Stimulated activated CD8-positive, alpha-beta memory T cell treated with anti-CD3 and anti-CD28 coated beads, Interleukin-7, amount 100 ng/mL, for 1 hour (primary cell): ENCODE data around the gene CPAMD8.

Experiments used
- DNase-seq, 2 donors: peaks; one replicate each; pipeline ENCODE4 v3.0.0-alpha.2; 2020; ENCODE audit warnings: low read depth in 2 of 2

Gene CPAMD8

DNA sequence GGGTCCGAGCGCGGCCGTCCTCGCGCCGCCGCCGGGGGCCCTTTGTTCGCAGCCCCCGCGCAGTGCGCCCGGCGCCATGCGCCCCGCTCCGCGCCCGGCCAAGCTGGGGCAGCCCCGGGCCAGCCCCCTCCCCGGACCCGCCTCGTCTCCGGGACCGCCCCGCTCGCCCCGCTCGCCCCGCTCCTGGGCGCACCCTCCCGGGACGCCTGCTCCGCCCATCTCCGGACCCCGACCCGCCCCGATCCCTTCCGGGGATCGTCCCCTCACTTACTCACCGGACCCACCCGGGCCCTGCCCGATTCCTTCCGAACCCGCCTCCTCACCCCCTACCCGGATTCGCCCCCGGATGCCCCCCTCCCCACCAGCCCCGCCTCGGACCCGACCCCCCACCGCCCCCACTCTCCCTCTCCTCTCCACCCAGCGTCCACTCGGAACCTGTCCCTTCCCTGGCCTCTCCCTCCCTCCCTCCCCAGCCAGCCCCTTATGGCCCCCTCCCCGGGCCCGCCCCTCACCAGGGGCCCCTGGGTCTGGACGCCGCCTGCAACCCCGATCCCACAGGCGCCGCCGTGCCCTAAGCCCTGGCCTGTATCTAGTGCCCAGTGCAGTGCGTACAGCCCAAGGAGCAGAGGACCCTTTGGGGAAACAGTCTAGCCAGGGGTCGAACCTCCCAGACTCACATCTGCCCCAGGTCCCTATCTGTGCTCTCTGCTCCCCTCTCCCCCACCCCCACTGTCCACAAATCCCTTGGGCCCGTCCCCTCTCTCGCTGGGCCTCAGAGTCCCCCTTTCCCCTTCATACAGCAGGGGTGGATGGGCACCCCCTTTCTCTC is at the start of gene CPAMD8:
Gene CPAMD8, minus strand, starts transcription at position 105 of the 829 bp plus-strand sequence. CDS start 168 bp downstream, outside the sequence.
- no peak for DNase-seq

- peak; percentile 30 to 32 for DNase-seq
Measured at GRCh38 chr19:17075864-17076542, 49.4 kb upstream of the CPAMD8 start.

DNA sequence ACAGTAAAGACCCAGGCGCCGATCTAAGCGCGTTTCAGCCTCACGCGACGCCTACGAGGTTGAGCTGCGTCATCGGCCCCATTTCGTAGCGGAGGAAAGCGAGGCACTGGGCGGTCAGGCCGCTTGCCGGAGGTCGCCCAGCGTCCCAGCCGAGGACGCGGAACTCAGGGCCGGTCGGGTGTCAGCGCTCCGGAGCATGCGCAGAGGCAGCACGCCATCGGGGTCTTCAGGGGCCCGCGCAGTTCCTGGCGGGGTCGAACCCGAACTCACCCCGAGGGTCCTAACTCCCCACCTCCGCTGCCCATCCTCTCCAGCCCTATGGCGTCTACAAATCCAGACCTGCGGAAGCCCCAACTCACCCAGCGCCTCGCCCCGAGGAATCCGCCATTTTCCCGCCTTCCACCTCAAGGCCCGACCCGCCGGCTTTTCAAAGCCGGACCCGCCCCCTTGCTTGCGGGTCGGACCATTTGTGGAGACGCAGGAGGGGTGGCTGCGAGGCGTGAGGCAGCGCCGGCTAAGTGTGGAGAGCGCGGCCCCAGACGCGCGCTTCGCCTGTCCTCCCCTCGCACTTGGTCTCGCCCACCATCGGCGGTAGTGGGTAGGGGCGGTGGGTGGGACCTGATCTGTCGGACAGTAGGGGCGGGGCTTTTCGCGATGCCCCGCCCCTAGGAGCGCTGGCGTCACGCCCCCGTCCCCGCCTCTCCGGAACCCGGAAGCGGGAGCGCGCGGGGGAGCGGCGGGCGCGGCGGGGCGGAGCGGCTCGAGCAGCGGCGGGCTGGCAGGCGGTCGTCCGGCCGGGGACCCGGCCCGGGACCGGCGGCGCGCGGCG is 48.6 kb upstream of the CPAMD8 start, which contains the start of the genes HAUS8 and MYO9B:
Gene HAUS8, minus strand, starts transcription at position 418 of the 829 bp plus-strand sequence. Its CDS starts 30 bp downstream, at position 388.
Gene MYO9B, plus strand, starts transcription at position 743 of the 829 bp plus-strand sequence. CDS start 25,941 bp downstream, outside the sequence.
- DNase-seq, result peak; percentile 98 to 99

- DNase-seq, result no peak
Measured at GRCh38 chr19:17074634-17075034, 48.0 kb upstream of the CPAMD8 start.

DNA sequence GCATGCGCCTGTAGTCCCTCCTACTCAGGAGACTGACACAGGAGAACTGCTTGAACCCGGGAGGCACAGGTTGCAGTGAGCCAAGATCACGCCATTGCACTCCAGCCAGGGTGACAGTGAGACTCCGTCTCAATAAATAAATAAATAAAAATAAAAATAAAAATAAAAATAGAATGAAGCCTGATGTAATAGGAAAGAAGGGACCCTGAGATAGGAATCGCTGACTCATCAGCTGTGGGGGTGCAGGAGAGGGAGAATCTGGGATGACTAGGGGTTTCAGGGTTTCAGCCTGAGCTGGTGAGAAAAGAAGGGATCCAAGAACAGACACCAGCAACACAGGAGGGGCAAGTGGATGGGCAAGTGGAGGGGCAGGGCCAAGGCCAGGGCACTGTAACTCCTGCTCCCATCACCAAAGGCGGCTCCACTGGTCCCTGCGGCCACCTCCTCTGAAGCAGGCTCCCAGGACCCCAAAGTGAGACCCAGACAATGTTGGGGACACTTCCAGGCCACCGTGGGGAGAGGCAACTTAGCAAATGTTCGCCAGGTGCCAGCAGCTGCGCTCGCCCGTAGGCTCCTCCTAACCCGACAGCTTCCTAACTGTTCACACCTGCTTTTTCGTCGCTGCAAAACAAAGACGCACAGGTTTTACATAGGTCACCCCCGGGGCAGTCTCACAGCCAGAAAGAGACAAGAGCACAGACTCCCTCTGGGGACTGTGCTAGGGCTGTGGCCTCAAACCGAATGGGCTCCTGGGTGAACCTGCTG is 47.4 kb upstream of the CPAMD8 start:
- no peak for DNase-seq

- no peak for DNase-seq
Measured at GRCh38 chr19:17070912-17071311, 44.3 kb upstream of the CPAMD8 start.

DNA sequence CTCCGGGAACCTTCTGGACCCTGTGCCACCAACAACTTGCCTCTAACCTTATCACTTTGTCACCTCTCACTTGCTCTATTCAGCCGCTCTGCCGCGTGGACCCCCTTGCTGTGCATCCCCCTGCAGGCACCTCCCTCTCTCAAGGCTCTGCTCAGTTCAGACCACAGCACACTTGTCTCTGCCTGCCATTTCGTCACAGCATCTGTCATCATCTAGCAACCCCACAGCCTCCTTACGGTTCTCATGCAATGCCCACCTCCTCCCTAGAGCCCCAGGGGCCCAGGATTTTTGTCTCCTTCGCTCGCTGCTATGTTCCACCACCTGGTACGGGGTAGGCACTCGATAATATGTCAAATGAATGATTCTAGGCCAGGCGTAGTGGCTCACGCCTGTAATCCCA is 43.8 kb upstream of the CPAMD8 start:
- no peak for DNase-seq

- DNase-seq, result no peak
Measured at GRCh38 chr19:17069193-17069592, 42.6 kb upstream of the CPAMD8 start.

DNA sequence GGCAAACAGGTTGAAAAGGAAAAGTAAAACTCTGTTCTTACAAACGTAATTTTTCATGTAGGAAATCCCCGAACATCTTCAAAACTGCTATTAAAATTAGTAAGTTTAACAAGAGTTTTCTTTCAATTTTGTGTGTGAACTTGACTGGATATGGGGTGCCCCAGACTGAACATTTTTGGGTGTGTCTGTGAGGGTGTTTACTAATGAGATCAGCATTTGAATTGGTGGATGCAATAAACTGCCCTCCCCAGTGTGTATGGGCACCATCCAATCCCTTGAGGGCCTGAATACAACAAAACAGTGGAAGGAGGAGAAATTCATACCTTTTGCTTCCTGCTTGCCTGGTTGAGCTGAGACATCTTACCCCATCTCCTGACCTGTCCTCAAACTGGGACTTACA is 36.8 kb upstream of the CPAMD8 start:
- no peak for DNase-seq

DNA sequence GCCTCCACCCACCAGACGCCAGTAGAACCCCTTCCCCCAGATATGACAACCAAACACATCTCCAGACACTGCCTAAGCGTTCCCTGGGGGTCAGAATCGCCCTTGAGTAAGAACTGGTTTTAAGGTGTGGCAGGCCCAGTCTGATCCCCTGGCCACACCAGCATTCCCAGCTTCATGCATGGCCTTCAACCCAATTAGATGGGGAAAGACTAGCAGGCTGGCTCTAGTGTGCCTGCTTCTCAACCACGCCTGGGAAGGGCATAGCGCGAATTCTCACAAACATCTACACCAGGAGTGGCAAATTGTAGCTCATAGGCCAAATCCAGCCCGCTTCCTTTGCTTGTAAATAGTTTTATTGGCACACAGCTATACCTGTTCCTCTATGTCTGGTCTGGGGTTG is 35.1 kb upstream of the CPAMD8 start:
- no peak for DNase-seq

DNA sequence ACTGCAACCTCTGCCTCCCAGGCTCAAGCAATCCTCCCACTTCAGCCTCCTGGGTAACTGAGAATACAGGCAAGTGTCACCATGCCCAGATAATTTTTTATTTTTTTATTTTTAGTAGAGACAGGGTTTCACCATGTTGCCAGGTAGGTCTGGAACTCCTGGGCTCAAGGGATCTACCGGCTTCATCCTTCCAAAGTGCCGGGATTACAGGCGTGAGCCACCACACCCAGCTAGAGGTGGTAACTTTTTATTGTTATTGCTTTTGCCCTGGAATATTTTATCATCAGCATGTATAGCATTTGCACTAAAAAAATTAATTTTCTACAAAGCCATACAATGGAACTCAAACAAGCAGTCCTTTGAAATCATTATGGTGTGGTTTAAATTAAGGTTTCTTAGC is 34.6 kb upstream of the CPAMD8 start:
- DNase-seq, result no peak

DNA sequence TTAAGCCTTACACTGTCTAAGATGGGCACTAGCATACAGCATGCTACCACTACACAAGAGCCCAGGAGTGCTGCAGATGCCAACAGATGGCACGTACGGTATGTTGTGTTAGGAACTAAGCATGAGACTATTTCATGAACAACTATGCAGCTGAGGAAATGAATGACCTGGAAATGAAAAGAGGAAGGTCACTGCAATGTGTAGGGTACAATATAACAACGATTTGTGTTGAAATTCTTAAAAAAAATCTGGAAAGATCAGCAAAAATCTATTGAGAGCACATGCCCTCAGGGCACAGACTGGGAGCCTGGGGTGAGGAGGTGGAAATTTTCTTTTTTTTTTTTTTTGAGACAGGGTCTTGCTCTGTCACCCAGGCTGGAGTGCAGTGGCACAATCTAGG is 34.2 kb upstream of the CPAMD8 start:
- no peak for DNase-seq

DNA sequence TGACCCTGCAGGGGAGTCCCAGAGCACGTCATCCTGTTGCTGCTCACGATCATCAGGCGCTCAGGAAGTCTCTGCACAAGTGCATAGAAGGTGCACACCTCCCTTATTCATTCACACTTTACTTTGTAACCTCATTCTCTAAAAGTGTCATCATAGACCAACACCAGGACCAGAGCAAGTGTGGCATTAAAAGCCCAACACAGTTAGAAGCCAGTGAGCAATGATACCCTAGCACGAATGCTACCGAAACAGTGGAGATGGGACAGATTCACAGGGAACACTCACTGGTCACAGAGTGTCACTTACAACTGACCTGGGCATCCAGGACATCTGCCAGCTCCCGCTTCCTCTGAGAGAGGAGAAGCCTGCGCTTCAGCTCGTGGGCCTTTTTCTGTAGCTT is 31.6 kb upstream of the CPAMD8 start:
- no peak for DNase-seq

- no peak for DNase-seq
Measured at GRCh38 chr19:17055636-17056035, 29.0 kb upstream of the CPAMD8 start.

DNA sequence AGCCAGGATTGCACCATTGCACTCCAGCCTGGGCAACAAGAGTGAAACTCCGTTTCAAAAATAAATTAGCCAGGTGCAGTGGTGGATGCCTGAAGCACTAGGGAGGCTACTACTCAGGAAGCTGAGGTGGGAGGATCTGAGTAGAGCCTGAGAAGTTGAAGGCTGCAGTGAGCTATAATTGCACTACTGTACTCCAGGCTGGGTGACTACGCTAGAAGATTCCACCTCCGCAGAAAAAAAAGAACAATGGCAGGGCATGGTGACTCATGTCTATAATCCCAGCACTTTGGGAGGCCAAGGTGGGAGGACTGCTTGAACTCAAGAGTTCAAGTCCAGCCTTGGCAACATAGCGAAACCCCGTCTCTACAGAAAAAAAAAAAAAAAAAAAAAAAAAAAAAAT is 28.1 kb upstream of the CPAMD8 start:
- no peak for DNase-seq

DNA sequence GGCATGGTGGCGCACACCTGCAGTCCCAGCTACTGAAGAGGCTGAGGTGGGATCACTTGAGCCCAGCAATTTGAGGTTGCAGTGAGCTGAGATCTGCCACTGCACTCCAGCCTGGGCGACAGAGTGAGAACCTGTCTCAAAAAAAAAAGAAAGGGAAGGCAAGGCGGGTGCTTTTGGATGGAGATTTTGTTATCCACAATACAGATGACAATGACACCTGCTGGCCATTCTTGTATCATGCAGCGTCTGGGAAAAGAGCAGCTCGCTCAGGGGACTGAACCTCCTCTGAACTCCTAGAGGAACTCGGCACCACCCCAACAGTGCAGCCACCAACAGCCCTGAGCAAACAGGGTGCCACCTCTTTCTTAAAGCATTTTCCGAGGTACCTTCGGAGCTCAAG is 25.8 kb upstream of the CPAMD8 start:
- no peak for DNase-seq

DNA sequence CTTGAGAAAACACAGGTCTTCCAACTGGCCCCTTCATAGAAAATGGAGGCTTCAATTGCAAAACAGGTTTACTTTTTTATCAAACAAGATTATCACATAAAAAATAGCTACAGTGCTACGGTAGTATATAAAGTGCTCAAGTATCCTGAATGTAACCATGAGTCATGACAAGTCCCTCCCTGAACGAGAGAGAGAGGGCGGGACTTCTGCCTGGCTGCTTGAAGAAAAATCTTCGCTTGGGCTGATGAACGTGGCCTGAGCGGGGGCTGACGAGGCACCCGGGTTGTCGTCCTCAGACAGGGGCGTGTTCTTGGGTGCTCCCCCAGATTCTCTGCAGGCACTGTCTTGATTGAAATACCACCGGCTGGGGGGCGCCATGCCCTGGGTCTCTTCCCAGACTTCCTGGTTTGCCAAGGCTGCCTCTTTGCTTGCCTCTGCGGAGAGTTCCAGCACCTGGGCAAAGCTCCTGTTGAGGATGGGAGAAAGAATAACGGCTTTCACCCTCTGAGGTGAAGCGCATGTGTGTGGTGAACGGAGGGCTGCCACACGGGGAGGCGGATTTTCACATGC is 23.2 kb upstream of the CPAMD8 start:
- DNase-seq, result no peak

DNA sequence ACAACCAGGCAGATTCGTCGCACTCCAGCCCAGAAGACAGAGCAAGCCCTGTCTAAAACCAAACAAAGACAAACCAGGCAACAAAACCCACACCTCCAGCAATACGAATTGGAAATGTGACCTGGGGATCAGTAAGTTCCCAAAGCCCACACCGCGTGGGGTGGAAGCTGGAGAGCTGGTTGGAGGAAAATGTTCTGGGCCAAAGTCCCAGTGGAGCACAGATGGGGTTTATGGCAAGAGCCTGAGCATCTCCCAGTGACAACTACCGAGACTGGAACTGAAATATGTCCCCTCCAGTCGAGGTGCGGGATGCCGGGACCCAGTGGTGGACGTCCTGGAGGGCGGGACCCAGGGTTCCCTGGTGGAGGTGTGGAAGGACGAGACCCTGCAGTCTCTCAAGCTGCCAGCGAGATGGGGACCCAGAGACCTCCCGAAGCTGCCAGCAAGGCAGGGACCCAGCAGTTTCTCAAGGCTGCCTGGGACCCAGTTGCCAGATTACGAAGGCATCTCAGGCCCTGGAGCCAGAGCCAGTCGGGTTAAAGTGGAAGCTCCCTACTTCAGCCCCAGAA is 22.4 kb upstream of the CPAMD8 start:
- no peak for DNase-seq

DNA sequence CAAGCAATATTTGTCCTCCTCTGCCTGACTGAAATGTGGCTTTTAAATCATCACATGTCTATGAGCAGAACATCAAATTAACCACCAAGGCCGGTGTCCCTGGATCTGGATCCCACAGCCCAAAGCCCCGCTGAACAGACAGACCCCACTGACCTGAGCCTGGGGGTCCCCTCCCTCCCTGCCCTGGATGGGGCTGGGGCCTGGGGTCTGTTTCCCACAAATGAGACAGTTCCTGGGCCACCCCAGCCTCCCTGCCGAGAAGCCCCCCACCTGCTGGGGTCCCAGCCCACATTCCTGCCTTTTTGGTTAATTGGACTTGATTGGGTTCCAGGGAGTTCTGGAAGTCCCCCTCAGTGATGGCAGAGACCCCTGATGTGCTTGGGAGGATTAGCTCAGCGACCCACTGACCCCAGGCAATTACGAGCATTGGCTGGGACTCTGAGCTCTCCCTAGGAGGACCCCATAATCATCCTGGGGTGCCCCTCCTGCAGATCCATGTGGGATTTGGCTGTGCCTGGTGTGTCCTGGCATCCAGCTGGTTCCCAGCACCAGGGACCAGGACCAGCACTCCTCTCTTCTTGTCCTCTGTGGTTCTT is 19.4 kb upstream of the CPAMD8 start:
- DNase-seq, result no peak

GRCh38 chr19:17043744-17044143 is 17.1 kb upstream of the CPAMD8 start:
- DNase-seq, result no peak
